ENCODE measurements around the gene VSTM2L. TPM values are rescaled to one million over a fixed set of nuclear protein-coding genes. Genes with fewer than 3 reads are reported as not detected.

Gene VSTM2L
- total and polyA plus RNA-seq, 2 of the 13 experiments (the other 11 are each of a cell fraction or from before 2014, with no cell fraction given) = not detected

GRCh38 chr20:37945091-37945547 lies 42.2 kb downstream of the VSTM2L start:
- POLR2A ChIA-PET = no interaction called here
- in situ Hi-C loops (cut with HindIII; ENCODE audit: extremely low pct_ligation_motif_present, low pct_unique_long_range_greater_than_20kb) = no loop called here
- CTCF ChIA-PET (ENCODE audit: low intra/inter-chr PET ratio, low total read pairs) = no interaction called here
- TF ChIP-seq, protein P1, sequence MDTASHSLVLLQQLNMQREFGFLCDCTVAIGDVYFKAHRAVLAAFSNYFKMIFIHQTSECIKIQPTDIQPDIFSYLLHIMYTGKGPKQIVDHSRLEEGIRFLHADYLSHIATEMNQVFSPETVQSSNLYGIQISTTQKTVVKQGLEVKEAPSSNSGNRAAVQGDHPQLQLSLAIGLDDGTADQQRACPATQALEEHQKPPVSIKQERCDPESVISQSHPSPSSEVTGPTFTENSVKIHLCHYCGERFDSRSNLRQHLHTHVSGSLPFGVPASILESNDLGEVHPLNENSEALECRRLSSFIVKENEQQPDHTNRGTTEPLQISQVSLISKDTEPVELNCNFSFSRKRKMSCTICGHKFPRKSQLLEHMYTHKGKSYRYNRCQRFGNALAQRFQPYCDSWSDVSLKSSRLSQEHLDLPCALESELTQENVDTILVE (CRISPR knock-in tag; IDR thresholded peaks at IDR 0.05) = no peak
- TF ChIP-seq ARNT (IDR thresholded peaks at IDR 0.05) (no peak), ZNF256 (CRISPR knock-in tag; conservative IDR thresholded peaks at IDR 0.05) (no peak), ZNF24 (IDR thresholded peaks at IDR 0.05) (no peak), IKZF1 (IDR thresholded peaks at IDR 0.05) (no peak), ZNF230 (CRISPR knock-in tag; IDR thresholded peaks at IDR 0.05) (no peak)
- TF ChIP-seq, protein P2, sequence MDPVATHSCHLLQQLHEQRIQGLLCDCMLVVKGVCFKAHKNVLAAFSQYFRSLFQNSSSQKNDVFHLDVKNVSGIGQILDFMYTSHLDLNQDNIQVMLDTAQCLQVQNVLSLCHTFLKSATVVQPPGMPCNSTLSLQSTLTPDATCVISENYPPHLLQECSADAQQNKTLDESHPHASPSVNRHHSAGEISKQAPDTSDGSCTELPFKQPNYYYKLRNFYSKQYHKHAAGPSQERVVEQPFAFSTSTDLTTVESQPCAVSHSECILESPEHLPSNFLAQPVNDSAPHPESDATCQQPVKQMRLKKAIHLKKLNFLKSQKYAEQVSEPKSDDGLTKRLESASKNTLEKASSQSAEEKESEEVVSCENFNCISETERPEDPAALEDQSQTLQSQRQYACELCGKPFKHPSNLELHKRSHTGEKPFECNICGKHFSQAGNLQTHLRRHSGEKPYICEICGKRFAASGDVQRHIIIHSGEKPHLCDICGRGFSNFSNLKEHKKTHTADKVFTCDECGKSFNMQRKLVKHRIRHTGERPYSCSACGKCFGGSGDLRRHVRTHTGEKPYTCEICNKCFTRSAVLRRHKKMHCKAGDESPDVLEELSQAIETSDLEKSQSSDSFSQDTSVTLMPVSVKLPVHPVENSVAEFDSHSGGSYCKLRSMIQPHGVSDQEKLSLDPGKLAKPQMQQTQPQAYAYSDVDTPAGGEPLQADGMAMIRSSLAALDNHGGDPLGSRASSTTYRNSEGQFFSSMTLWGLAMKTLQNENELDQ (CRISPR knock-in tag; IDR thresholded peaks at IDR 0.05; ENCODE audit: borderline replicate concordance) = no peak
- Histone ChIP-seq H3K27ac (ENCODE audit: extremely low read length, insufficient read depth, low read length) (no peak overlapping the region), H2AFZ (ENCODE audit: low read length) (no peak overlapping the region), H3K79me2 (ENCODE audit: insufficient read depth, low read length) (no peaks in the 10 kb centered on the region), H3K27me3 (ENCODE audit: control insufficient read depth in 1 of 2, insufficient read depth in 2 of 2, low read length in 2 of 2) (peaks cover 4 to 8% of the 10 kb centered on the region in 2 experiments; a peak in 2 of 5 replicates), H3K4me2 (ENCODE audit: low read depth, low read length) (no peak overlapping the region), H3K9ac (ENCODE audit: insufficient read depth, low read depth, low read length) (no peak overlapping the region), H3K9me3 (ENCODE audit: low read length) (no peaks in the 10 kb centered on the region), H3K36me3 (replicated peaks in 1 of 2; ENCODE audit: control insufficient read depth in 1 of 2, insufficient read depth in 2 of 2, low read length in 2 of 2) (no peaks in the 10 kb centered on the region), H4K20me1 (ENCODE audit: insufficient read depth, low read length) (no peaks in the 10 kb centered on the region), H3K4me3 (replicated peaks in 1 of 3; ENCODE audit: insufficient read depth in 1 of 3, low read depth in 2 of 3, low read length in 3 of 3) (no peak overlapping the region), H3K4me1 (ENCODE audit: insufficient read depth, low read length) (peaks cover 16% of the 10 kb centered on the region)
- intact Hi-C loops (cut with micrococcal nuclease; ENCODE audit: unreplicated experiment) = no loop called here
- ATAC-seq = peak; percentile 16; the same call in 2 of the 3 replicates
- no peak for FAIRE-seq
- no TSS peak for BruUV-seq (replicated peaks)
- 16% methylated on average over 11 of the region's 11 CpGs for WGBS (ENCODE audit: low lambda C conversion rate)
- DNase-seq (ENCODE audit: low spot score) = no peak

Measured in HepG2 (cell line).